ENCODE measurements around the gene CD247. TPM values are rescaled to one million over a fixed set of nuclear protein-coding genes. Genes with fewer than 3 reads are reported as not detected.
A peak's percentile ranks its signal among the peaks of the same experiment; 100 is the strongest.

The CD247 gene
- total and polyA plus RNA-seq, 9 of the 15 experiments (the other 6 are each of a cell fraction or from before 2014, with no cell fraction given) = 0.08 to 0.42 (median 0.28) TPM; not detected in 5

- Histone ChIP-seq H3K4me1 (replicated peaks in 1 of 2; ENCODE audit: control insufficient read depth in 2 of 2, insufficient read depth in 2 of 2, low read length in 2 of 2) (peaks cover 8 to 21% of the 10 kb centered on the region in 2 experiments), H2AFZ (ENCODE audit: low read depth, low read length) (0 out of 2 replicates have a peak overlapping the region, but pooled peaks have one; percentile 20), H3K9ac (ENCODE audit: insufficient read depth in 1 of 2, low read depth in 2 of 2, low read length in 2 of 2) (no peak overlapping the region), H3K36me3 (ENCODE audit: control insufficient read depth, insufficient read depth, low read length) (no peaks in the 10 kb centered on the region), H3K4me2 (ENCODE audit: insufficient read depth, low read length) (no peak overlapping the region), H3K4me3 (no peak overlapping the region), H3K9me3 (replicated peaks; ENCODE audit: control insufficient read depth, insufficient read depth, low read depth, low read length) (no peaks in the 10 kb centered on the region), H3K27ac (ENCODE audit: extremely low read depth, low read depth, low read length) (no peak overlapping the region), H3K9me1 (ENCODE audit: control insufficient read depth, insufficient read depth, low read length) (no peaks in the 10 kb centered on the region), H4K20me1 (replicated peaks; ENCODE audit: control insufficient read depth, insufficient read depth, low read length) (no peaks in the 10 kb centered on the region; the same call in 1 of the 2 replicates), H3K79me2 (ENCODE audit: control insufficient read depth, insufficient read depth, low read length) (no peaks in the 10 kb centered on the region), H3K27me3 (ENCODE audit: control insufficient read depth in 2 of 2, insufficient read depth in 2 of 2, low read length in 2 of 2) (peaks cover 41 to 62% of the 10 kb centered on the region in 2 experiments)
- no TSS peak for BruUV-seq (replicated peaks)
- WGBS (ENCODE audit: insufficient coverage, low coverage, missing lambda C conversion rate) = 10% methylated on average over 5 of the region's 5 CpGs
- FAIRE-seq (no peak), ATAC-seq (peak; percentile 26), DNase-seq (ENCODE audit: extremely low read depth in 1 of 4, low spot score in 3 of 4) (no peak)
- CTCF ChIA-PET (ENCODE audit: low intra/inter-chr PET ratio) = no interaction called here
- intact Hi-C loops (cut with micrococcal nuclease) = no loop called here
- no peak for TF ChIP-seq RBFOX2 (IDR thresholded peaks at IDR 0.05; ENCODE audit: low read depth, low read length)
- TF ChIP-seq HDGF (IDR thresholded peaks at IDR 0.05) = no peak
- no peak for TF ChIP-seq ATF3 (IDR thresholded peaks at IDR 0.05)
- TF ChIP-seq ATF3 (CRISPR knock-in tag; conservative IDR thresholded peaks at IDR 0.05) = no peak
- TF ChIP-seq E2F6 (IDR thresholded peaks at IDR 0.05; ENCODE audit: borderline replicate concordance in 1 of 2, extremely low read depth in 1 of 2, insufficient read depth in 1 of 2, insufficient read length in 1 of 2, low read depth in 1 of 2, low read length in 1 of 2, poor library complexity in 1 of 2, severe bottlenecking in 1 of 2) = no peak
- peak; percentile 52 for TF ChIP-seq CBX2 (IDR thresholded peaks at IDR 0.05; ENCODE audit: insufficient read depth, low read length, poor library complexity, severe bottlenecking)
- POLR2A ChIA-PET = interaction anchor here (0.6 to 1.6 kb wide), 3 partner anchors 10 to 77 kb away, joined by 3 to 6 read pairs (median 3); no protein-coding TSS in a partner anchor
- in situ Hi-C loops (cut with MboI) = no loop called here
Measured at GRCh38 chr1:167456524-167456923, 61.8 kb downstream of the CD247 start.
